ENCODE results near the gene FHOD1.

FHOD1 gene

GRCh38 chr16:67199011-67199807 lies 48.1 kb downstream of the FHOD1 start, which contains the start of gene ELMO3:
Gene ELMO3 (plus strand): TSS chr16:67199131. CDS start chr16:67199327, 196 bp downstream.
- no peak for DNase-seq (ENCODE audit: low read depth, low spot score)
- H3K4me3 ChIP-seq (ENCODE audit: low read length): no peak within 1 kb of the TSS

GRCh38 chr16:67198238-67198734 lies 49.0 kb downstream of the FHOD1 start:
- DNase-seq (ENCODE audit: low read depth, low spot score): peak; percentile 25

DNA sequence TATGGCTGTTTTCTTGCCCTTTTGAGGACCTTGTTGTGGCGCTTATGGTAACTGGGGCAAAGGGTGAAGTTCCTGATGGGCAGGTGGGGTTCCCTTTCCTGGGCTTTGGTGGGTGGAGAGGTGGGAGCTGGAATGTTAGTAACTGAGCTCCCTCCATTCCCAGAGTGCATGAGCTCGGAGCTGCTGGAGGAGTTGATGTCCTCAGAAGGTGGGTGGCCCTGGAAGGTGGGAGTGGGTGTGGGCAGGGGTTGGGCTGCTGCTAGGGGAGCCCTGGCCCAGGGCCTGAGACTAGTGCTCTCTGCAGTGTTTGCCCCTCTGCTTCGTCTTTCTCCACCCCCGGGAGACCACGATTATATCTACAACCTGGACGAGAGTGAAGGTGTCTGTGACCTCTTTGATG lies 49.6 kb downstream of the FHOD1 start:
- no peak overlapping the region for H3K4me3 ChIP-seq (ENCODE audit: low read length)
- DNase-seq (ENCODE audit: low read depth, low spot score): no peak

More at GRCh38 chr16:67198238-67198734, 49.0 kb downstream of the FHOD1 start:
- no peak overlapping the region for H3K4me3 ChIP-seq (ENCODE audit: low read length)

DNA sequence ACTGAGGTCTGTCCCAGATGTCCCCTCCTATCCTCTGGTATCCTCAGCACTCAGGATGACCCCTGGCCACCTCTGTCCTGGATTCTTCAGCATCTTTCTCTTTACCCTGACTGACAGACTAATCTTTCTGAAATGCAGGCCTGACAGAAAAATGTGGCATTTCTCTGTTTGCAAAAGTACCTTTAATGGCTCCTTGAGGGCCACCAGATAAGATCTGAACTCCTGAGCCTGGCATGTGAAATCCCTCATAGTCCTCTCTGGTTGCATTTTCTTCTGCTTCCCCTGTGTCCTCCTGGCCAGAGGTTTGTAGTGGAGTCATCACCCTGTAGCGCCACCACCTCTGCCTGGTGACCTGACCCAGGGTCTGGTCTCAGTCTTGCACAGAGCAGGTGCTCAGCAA lies 50.4 kb downstream of the FHOD1 start:
- DNase-seq (ENCODE audit: low read depth, low spot score): no peak
- no peak overlapping the region for H3K4me3 ChIP-seq (ENCODE audit: low read length)

DNA sequence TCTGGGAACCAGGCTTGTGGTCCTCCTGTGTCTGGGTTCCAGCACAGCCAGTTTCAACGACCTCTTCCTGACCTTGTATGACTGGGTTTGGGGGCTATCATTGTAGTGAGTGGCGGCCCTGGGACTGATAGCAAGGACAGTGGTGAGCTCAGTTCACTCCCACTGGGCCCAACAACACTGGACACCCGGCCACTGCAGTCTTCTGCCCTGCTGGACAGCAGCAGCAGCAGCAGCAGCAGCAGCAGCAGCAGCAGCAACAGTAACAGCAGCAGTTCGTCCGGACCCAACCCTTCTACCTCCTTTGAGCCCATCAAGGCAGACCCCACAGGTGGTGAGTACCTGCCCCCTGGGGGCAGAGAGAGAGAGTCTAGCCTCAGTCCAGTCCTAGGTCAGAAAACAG lies 51.6 kb downstream of the FHOD1 start:
- no peak for DNase-seq (ENCODE audit: low read depth, low spot score)

DNA sequence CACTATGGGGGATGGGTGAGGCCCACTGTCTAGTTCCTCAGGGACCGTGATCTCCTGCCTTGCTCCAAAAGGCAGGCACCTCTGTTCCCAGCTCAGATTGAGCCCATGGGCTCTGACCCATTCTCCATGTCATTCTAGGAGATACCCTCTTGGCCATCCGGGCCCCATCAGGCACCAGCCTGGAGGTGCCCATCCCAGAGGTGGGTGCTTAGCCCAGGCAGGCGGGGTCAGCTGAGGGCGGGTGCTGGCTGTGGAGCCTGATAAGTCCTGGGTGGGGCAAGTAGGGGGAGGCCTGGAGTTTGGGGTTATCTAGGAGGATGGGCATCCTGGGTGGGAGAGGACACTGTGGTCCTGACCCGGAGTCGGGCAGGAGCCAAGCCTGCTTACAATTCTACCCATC lies 53.0 kb downstream of the FHOD1 start:
- no peak for DNase-seq (ENCODE audit: low read depth, low spot score)
- H3K4me3 ChIP-seq (ENCODE audit: low read length): no peak overlapping the region

More for the DNA sequence above, 51.6 kb downstream of the FHOD1 start:
- no peak overlapping the region for H3K4me3 ChIP-seq (ENCODE audit: low read length)

GRCh38 chr16:67193536-67193935 lies 53.7 kb downstream of the FHOD1 start:
- peak overlapping the region; percentile 100 for H3K4me3 ChIP-seq (ENCODE audit: low read length)
- DNase-seq (ENCODE audit: low read depth, low spot score): no peak

DNA sequence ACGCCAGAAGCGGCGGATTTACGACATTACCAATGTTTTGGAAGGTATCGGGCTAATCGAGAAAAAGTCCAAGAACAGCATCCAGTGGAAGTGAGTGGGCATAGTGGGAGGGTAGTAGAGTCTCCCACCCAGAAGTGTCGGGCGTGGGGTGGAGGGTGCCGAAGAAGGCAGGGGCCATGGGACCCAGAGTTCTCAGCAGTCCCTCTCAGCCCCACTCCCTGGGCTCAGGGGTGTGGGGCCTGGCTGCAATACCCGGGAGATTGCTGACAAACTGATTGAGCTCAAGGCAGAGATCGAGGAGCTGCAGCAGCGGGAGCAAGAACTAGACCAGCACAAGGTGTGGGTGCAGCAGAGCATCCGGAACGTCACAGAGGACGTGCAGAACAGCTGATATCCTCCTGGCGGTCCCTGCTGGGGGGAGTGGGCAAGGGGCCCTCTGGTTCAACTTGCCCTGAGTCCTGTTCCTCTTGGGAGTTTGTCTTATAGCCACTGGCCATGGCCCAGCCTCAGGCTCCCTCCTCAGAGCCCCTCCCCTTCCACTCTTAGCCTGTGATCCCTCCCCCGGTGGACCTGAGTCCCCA lies 54.4 kb downstream of the FHOD1 start:
- DNase-seq (ENCODE audit: low read depth, low spot score): no peak
- H3K4me3 ChIP-seq (ENCODE audit: low read length): peak overlapping the region; percentile 100

DNA sequence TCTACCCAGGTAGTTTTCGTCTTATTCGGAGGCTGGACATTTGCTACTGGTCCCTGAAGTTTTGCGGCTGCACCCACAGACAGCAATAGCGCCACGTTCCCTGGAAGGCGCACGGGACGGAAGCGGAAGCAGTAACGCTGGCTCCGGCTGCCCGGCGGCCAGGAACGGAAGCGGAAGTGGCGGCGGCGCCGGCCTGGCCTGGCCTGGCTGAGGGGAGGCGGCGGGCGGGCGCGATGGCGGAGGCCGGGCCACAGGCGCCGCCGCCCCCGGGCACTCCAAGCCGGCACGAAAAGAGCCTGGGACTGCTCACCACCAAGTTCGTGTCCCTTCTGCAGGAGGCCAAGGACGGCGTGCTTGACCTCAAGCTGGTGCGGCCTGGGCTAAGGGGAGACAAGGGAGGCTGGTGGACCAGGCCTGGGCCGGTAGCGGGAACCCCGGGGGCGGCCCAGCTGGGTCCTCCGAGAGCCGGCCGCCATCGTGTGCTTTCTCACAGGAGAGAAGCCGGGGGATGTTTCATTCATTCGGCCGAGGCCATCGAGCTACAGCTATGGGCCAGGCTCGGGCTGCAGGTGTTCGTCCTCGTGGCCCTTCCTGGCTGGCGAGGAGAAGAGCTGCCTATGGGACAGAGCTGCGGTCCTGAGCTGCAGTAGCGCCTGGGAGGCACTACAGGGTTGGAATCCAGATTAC lies 55.1 kb downstream of the FHOD1 start, which contains the start of gene E2F4:
E2F4 (plus strand) TSS at position 161 of the 687 bp plus-strand sequence; CDS start at position 234, 73 bp downstream.
- DNase-seq (ENCODE audit: low read depth, low spot score): peak; percentile 88
- H3K4me3 ChIP-seq (ENCODE audit: low read length): peak within 1 kb of the TSS; percentile 100

DNA sequence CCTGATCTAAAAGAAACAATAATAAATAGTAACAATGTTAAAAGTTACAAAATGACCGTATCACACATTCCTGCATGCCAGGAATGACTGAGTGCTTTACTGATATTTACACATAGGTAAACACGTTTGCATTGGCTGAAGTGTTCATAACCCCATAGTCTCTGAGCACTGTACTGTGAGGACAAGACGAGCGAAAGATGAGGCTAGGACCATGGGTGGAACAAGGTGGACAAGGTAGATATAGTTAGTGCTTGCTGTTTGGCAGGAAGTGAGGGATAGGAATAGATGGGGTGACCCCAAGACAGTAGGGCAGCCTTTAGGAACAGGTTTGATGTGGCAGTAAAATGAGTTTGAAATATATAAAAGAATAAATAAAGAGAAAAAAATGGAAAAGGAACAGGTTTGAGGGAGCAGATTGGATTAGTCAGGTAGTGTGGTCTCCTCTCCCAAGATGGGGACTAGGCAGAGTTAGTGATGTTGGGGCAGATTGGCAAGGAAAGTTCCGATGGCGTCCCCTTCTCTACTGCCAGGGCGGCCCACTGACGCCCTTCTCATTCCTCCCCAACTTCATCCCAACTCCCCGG lies 55.8 kb downstream of the FHOD1 start:
- H3K4me3 ChIP-seq (ENCODE audit: low read length): peak overlapping the region; percentile 100
- DNase-seq (ENCODE audit: low read depth, low spot score): no peak

GRCh38 chr16:67190448-67191399 lies 56.6 kb downstream of the FHOD1 start:
- DNase-seq (ENCODE audit: low read depth, low spot score): no peak
- no peak overlapping the region for H3K4me3 ChIP-seq (ENCODE audit: low read length)

DNA sequence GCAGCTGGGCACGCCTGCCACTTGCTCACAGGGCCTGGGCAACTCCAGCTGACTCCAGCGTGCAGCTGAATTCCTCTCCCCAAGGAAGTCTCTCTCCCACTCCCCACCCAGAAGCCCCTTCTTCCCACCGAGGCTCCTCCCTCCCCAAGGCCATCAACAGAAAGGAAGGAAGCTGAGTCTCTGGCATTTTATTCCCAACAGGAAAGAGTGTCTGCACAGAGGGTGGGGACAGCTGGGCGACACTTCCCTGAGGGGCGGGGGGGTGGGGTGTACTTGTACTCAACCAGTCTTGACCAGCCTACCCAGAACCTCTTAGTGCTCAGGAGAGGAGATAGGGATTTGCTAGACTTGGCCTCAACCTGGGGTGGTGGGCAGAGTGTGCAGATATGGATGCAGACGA lies 57.2 kb downstream of the FHOD1 start, which contains the start of gene EXOC3L1:
EXOC3L1 (minus strand) TSS at position 96 of the 400 bp plus-strand sequence. CDS start 460 bp downstream, outside the sequence.
- H3K4me3 ChIP-seq (ENCODE audit: low read length): no peak within 1 kb of the TSS
- DNase-seq (ENCODE audit: low read depth, low spot score): no peak

DNA sequence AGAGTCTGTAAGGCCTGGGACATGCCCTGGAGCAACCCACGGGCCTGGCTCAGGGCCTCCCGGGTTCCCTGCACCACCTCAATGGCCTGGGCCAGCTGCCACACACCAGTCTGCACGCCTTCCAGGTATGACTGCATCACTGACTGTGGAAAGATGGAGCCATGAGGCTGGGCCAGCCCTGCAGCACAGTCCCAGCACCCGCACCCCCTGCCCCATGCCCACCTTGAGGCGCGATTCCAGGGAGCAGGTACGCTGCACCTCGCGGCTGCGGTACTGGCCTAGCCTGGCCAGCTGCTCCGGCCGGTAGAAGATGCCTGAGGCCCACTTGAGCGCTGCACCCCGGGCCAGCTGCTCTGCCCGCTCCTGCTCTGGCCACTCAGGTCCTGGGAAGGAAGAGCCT lies 58.5 kb downstream of the FHOD1 start:
- no peak for DNase-seq (ENCODE audit: low read depth, low spot score)
- H3K4me3 ChIP-seq (ENCODE audit: low read length): no peak overlapping the region

GRCh38 chr16:67188323-67188722 lies 59.0 kb downstream of the FHOD1 start:
- no peak for DNase-seq (ENCODE audit: low read depth, low spot score)
- H3K4me3 ChIP-seq (ENCODE audit: low read length): no peak overlapping the region

GRCh38 chr16:67187175-67187890 lies 59.9 kb downstream of the FHOD1 start:
- no peak for DNase-seq (ENCODE audit: low read depth, low spot score)

DNA sequence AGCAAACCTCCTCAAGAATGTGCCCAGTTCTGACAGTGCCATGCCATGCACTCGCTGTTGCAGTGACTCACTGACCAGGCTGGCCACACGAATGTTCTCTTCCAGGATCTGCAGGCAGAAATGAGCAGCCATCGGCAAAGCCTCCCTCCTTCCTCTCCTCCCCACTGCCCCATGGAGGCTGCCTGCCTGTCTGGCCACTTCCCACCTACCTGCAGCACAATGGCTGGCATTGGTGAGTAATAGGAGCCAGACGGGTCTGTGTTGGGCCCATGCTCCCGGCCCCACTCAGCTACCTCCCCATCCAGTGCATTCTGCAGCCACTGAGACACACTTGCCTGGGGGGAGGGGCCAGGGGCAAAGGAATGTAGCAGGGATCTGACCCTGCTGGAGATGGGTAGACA lies 60.7 kb downstream of the FHOD1 start:
- no peak overlapping the region for H3K4me3 ChIP-seq (ENCODE audit: low read length)
- no peak for DNase-seq (ENCODE audit: low read depth, low spot score)

More at GRCh38 chr16:67187175-67187890, 59.9 kb downstream of the FHOD1 start:
- H3K4me3 ChIP-seq (ENCODE audit: low read length): no peak overlapping the region

DNA sequence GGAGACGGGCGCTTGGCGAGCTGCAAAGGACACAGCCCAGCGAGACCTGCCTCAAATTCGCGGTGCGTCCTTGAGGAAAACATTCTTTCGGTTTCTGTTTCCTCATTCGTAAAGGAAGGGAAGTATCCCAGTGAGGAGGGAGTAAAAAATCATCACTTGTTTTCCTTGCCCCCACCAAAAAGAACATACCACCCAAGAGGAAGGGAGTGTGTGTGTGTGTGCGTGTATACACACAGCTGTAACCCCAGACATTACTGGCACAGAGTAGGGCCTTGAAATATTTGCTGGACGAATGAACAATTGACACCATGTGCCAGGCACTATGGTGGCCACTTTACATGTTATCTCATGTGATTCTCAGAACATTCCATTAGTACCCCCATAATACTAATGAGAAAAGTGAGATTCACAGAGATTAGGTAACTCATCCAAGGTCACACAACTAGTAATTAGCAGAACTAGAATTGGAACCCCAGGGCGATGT lies 61.6 kb downstream of the FHOD1 start:
- no peak for DNase-seq (ENCODE audit: low read depth, low spot score)
- H3K4me3 ChIP-seq (ENCODE audit: low read length): no peak overlapping the region

Measured in Jurkat, Clone E6-1 (cell line).